PC-9 (cell line): ENCODE measurements around the gene ZNF148. TPM values are rescaled to one million over a fixed set of nuclear protein-coding genes. Genes with fewer than 3 reads are reported as not detected.
A peak's percentile ranks its signal among the peaks of the same experiment; 100 is the strongest.

ENCODE experiments used
- BruUV-seq: library from RNA; stranded (reverse); fragments of 400-500 nt; replicated peaks from 2 replicates; lab custom pipeline; 2021; lab: Mats Ljungman, UMichigan
- CTCF ChIA-PET: fragments of 300-600 bp; sonication (Branson Sonifier 250); formaldehyde crosslinking; loops from one replicate; lab custom pipeline; 2022; ENCODE audit warnings: antibody characterized with exemption; lab: Charles Lee
- POLR2A ChIA-PET: fragments of 300-600 bp; sonication (Branson Sonifier 250); formaldehyde crosslinking; loops from one replicate; lab custom pipeline; 2022; ENCODE audit warnings: antibody characterized with exemption; ENCODE audit not compliant: unreplicated experiment; lab: Charles Lee
- DNase-seq, 2 experiments: peaks; one replicate each; pipeline versions ENCODE4 v3.0.0 to v3.0.0-alpha.2; 2015 to 2022; ENCODE audit warnings: mixed read lengths in 1 of 2
- H2AFZ ChIP-seq: fragments of 200-600 bp; sonication (generic); 2 replicates; pipeline ENCODE4 v1.8.1; 2017; ENCODE audit warnings: antibody characterized with exemption
- H3F3A ChIP-seq: fragments of 200-600 bp; sonication (generic); 2 replicates; pipeline ENCODE4 v1.8.1; 2017; ENCODE audit warnings: antibody characterized with exemption, mild to moderate bottlenecking, low read depth; ENCODE audit not compliant: insufficient read depth
- H3K27ac ChIP-seq: fragments of 200-600 bp; sonication (generic); 2 replicates; pipeline ENCODE4 v1.6.1; 2016; ENCODE audit warnings: mixed run types
- H3K27me3 ChIP-seq: fragments of 200-600 bp; sonication (generic); 2 replicates; pipeline ENCODE4 v1.6.1; 2016; ENCODE audit warnings: low read depth, mixed run types; ENCODE audit not compliant: insufficient read depth
- H3K36me3 ChIP-seq: fragments of 200-600 bp; sonication (generic); 2 replicates; pipeline ENCODE4 v1.6.1; 2016; ENCODE audit warnings: low read depth, mixed run types
- H3K4me1 ChIP-seq: fragments of 200-600 bp; sonication (generic); replicated peaks from 2 replicates; pipeline ENCODE4 v1.6.1; 2016; ENCODE audit warnings: mixed run types; ENCODE audit not compliant: insufficient read depth
- H3K4me2 ChIP-seq: fragments of 200-600 bp; sonication (generic); 2 replicates; pipeline ENCODE4 v1.6.1; 2017; ENCODE audit warnings: mixed run types
- H3K4me3 ChIP-seq: fragments of 200-600 bp; sonication (generic); 2 replicates; pipeline ENCODE4 v1.6.1; 2016; ENCODE audit warnings: mixed run types
- H3K79me2 ChIP-seq: fragments of 200-600 bp; sonication (generic); 2 replicates; pipeline ENCODE4 v1.6.1; 2017; ENCODE audit warnings: low read depth, mixed run types
- H3K9me2 ChIP-seq: fragments of 200-600 bp; sonication (generic); 2 replicates; pipeline ENCODE4 v1.8.1; 2017; ENCODE audit warnings: mild to moderate bottlenecking; ENCODE audit not compliant: insufficient read depth
- H3K9me3 ChIP-seq: fragments of 200-600 bp; sonication (generic); 2 replicates; pipeline ENCODE4 v1.8.1; 2016; ENCODE audit warnings: low read depth; ENCODE audit not compliant: insufficient read depth
- H4K20me1 ChIP-seq: fragments of 200-600 bp; sonication (generic); 2 replicates; pipeline ENCODE4 v1.8.1; 2017; ENCODE audit not compliant: insufficient read depth
- CTCF ChIP-seq: fragments of 200-600 bp; sonication (generic); conservative IDR thresholded peaks from 2 replicates; pipeline ENCODE4 v1.6.1; 2017; ENCODE audit warnings: mixed run types, antibody characterized with exemption, mild to moderate bottlenecking, moderate library complexity
- EZH2 ChIP-seq: fragments of 200-600 bp; sonication (generic); IDR thresholded peaks from 2 replicates; pipeline ENCODE4 v1.8.0; 2017; ENCODE audit warnings: antibody characterized with exemption, low read depth
- intact Hi-C: fragments of 100-400 bp; cut with micrococcal nuclease; formaldehyde crosslinking; loops from one replicate; pipeline ENCODE4 v1.10.0; 2022; ENCODE audit not compliant: unreplicated experiment
- total RNA-seq: library from RNA; stranded (reverse); gene quantifications from 2 replicates; pipeline ENCODE4 v1.2.3, GENCODE V29; 2021

The ZNF148 gene
- total RNA-seq, 1 experiment from 2014 or later = 62.6 TPM

DNA sequence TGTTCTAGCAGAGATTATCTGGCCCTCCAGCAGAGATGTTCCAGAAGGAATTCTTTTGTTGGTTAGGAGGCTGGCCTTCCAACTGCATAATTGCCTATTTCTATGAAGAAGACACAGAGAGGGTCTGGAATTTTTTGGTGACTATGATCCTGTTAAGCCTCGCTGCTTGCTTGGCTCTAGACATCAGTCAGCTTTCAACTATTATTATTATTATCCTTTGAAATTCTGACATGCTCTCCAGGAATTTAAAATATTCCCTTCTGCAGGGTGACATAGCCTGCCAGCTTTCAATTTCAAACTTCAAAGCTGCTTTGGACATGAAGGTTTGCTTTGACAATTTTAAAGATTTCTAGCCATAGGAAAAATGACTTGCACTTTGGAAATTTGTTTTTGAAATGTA lies 26.3 kb upstream of the ZNF148 start:
- Histone ChIP-seq H3K27me3 (0 out of 2 replicates have a peak, but pooled peaks cover 5% of the 10 kb centered on the region), H2AFZ (no peak overlapping the region), H3K27ac (no peak overlapping the region), H3K9me3 (no peaks in the 10 kb centered on the region), H3K4me1 (no peaks in the 10 kb centered on the region), H3K9me2 (no peaks in the 10 kb centered on the region), H3K79me2 (no peaks in the 10 kb centered on the region), H3K4me3 (no peak overlapping the region), H4K20me1 (no peaks in the 10 kb centered on the region), H3K36me3 (no peaks in the 10 kb centered on the region), H3F3A (no peaks in the 10 kb centered on the region), H3K4me2 (no peak overlapping the region)
- POLR2A ChIA-PET = no interaction called here
- no peak for TF ChIP-seq EZH2
- no peak for TF ChIP-seq CTCF
- no peak for DNase-seq
- intact Hi-C loops = no loop called here
- BruUV-seq = no TSS peak
- CTCF ChIA-PET = no interaction called here

- Histone ChIP-seq H3K27ac (no peak overlapping the region), H3K79me2 (no peaks in the 10 kb centered on the region), H3K36me3 (no peaks in the 10 kb centered on the region), H4K20me1 (no peaks in the 10 kb centered on the region), H3K27me3 (0 out of 2 replicates have a peak, but pooled peaks cover 5% of the 10 kb centered on the region), H3K9me3 (no peaks in the 10 kb centered on the region), H3K4me2 (no peak overlapping the region), H3K9me2 (no peaks in the 10 kb centered on the region), H3F3A (peaks cover 7% of the 10 kb centered on the region), H2AFZ (no peak overlapping the region), H3K4me1 (peaks cover 8% of the 10 kb centered on the region), H3K4me3 (no peak overlapping the region)
- DNase-seq = peak in 1 of 2 experiments; percentile 13
- no TSS peak for BruUV-seq
- CTCF ChIA-PET = no interaction called here
- intact Hi-C loops = no loop called here
- POLR2A ChIA-PET = no interaction called here
- TF ChIP-seq EZH2 (no peak), CTCF (no peak)
These were observed 23.8 kb upstream of the ZNF148 start for GRCh38 chr3:125398952-125399351.

- Histone ChIP-seq H3K4me2 (peak overlapping the region; percentile 10), H3K9me3 (no peaks in the 10 kb centered on the region), H3K4me1 (peaks cover 8% of the 10 kb centered on the region), H3K27ac (no peak overlapping the region), H3K79me2 (no peaks in the 10 kb centered on the region), H4K20me1 (no peaks in the 10 kb centered on the region), H3K4me3 (no peak overlapping the region), H3K36me3 (no peaks in the 10 kb centered on the region), H2AFZ (no peak overlapping the region), H3F3A (peaks cover 10% of the 10 kb centered on the region), H3K27me3 (0 out of 2 replicates have a peak, but pooled peaks cover 5% of the 10 kb centered on the region), H3K9me2 (no peaks in the 10 kb centered on the region)
- ChIA-PET CTCF (no interaction called here), POLR2A (no interaction called here)
- no TSS peak for BruUV-seq
- intact Hi-C loops = no loop called here
- peak; percentile 7 to 72 for DNase-seq
- TF ChIP-seq EZH2 (no peak), CTCF (no peak)
These were observed 20.0 kb upstream of the ZNF148 start for GRCh38 chr3:125395091-125395490.
